Right lobe of liver (tissue), 6 donors: Measurements from ENCODE around the gene RGS3. TPM values are rescaled to one million over a fixed set of nuclear protein-coding genes. Genes with fewer than 3 reads are reported as not detected.

Experiments
- ATAC-seq, 4 donors: fragments of 200-7000 bp; cut with Tn5 transposase; one replicate each; pipeline ENCODE4 v1.9.1; 2020; ENCODE audit warnings: mild to moderate bottlenecking in 4 of 4, moderate library complexity in 4 of 4
- DNase-seq, 3 donors: peaks; one replicate each; pipeline ENCODE4 v3.0.0-alpha.2; 2020
- H3K27ac ChIP-seq, 3 donors: fragments of 200-600 bp; one replicate each; pipeline ENCODE4 v1.8.0; 2022
- H3K27me3 ChIP-seq, 2 donors: fragments of 200-600 bp; one replicate each; pipeline ENCODE4 v1.8.0; 2022
- H3K36me3 ChIP-seq, 4 donors: fragments of 200-600 bp; sonication (generic) in 1 of 4; one replicate each; pipeline versions ENCODE4 v1.5.1 to v1.8.0; 2017 to 2022; ENCODE audit warnings: control low read depth in 1 of 4
- H3K4me1 ChIP-seq, 4 donors: fragments of 200-600 bp; sonication (generic) in 1 of 4; one replicate each; pipeline versions ENCODE4 v1.5.1 to v1.8.0; 2017 to 2022; ENCODE audit warnings: control low read depth in 1 of 4
- H3K4me3 ChIP-seq, 3 donors: fragments of 200-600 bp; one replicate each; pipeline ENCODE4 v1.8.0; 2022
- H3K9me3 ChIP-seq, 4 donors: fragments of 200-600 bp; sonication (generic) in 1 of 4; one replicate each; pipeline versions ENCODE4 v1.5.1 to v1.8.0; 2017 to 2022; ENCODE audit warnings: control low read depth in 1 of 4
- CTCF ChIP-seq, 4 donors: fragments of 200-600 bp in 3 of 4; fragments of 450-650 bp in 1 of 4; IDR thresholded peaks; one replicate each; pipeline versions ENCODE4 v1.5.1 to v1.8.0; 2016 to 2022; ENCODE audit warnings: antibody characterized with exemption in 4 of 4, mild to moderate bottlenecking in 2 of 4
- POLR2A ChIP-seq: fragments of 450-650 bp; IDR thresholded peaks from one replicate; pipeline ENCODE4 v1.6.1; 2017; ENCODE audit warnings: antibody characterized with exemption, mild to moderate bottlenecking
- WGBS: methylation state at CpG from one replicate; pipeline ENCODE4 v1.1.6; 2018; ENCODE audit warnings: low coverage, low lambda C conversion rate; ENCODE audit not compliant: insufficient coverage; ENCODE audit errors: missing lambda C conversion rate; 5-methylcytosine and 5-hydroxymethylcytosine counted together
- intact Hi-C, 2 donors: fragments of 100-400 bp; cut with DNase I; formaldehyde crosslinking; loops; one replicate each; pipeline versions ENCODE4 v1.11.2 to v1.14.1; 2022
- total RNA-seq, 6 experiments: library from RNA; depleted of rRNA in 2 of 6; stranded (reverse); fragments of >200 nt in 2 of 6; fragmentation: NEBNext Ultra II Directional in 3 of 6; extraction: Animal tissue kit (Norgen Biotek cat#: 25700) in 3 of 6; gene quantifications; one replicate each; pipeline versions ENCODE4 v1.1.0 to v1.2.4, GENCODE V29; 2016 to 2023
- donor health status: DM: no; HTN: yes; CAD: no.
- donor health status: DM: no; HTN: no; CAD: no.
- donor health status: DM: no; HTN: no; CAD: no.
- donor health status: DM: no; HTN: yes; CAD: no.
- donor health status: DM: no; HTN: yes; CAD: no.

Gene RGS3
- total RNA-seq, 6 experiments from 2014 or later, result 19.0 to 60.3 (median 31.0) TPM

GRCh38 chr9:113623851-113624485 is 160.4 kb downstream of the RGS3 start:
- no peaks in the 10 kb centered on the region for H3K27me3 ChIP-seq
- WGBS, result 83% methylated on average over 7 of the region's 9 CpGs
- TF ChIP-seq POLR2A, result no peak
- TF ChIP-seq CTCF (IDR thresholded peaks at IDR 0.05), result no peak
- no peak overlapping the region for H3K4me3 ChIP-seq
- H3K27ac ChIP-seq, result peak overlapping the region in 1 of 3 donors; percentile 24
- no peaks in the 10 kb centered on the region for H3K9me3 ChIP-seq
- ATAC-seq (peak in 3 of 4 donors; percentile 43 to 54 (median 45)), DNase-seq (peak in 1 of 3 donors; percentile 47)
- peaks cover 0 to 45% (median 14%) of the 10 kb centered on the region in 4 donors for H3K4me1 ChIP-seq
- H3K36me3 ChIP-seq, result no peaks in the 10 kb centered on the region
- intact Hi-C loops, result no loop called here

- Histone ChIP-seq H3K27me3 (no peaks in the 10 kb centered on the region), H3K4me3 (no peak overlapping the region), H3K36me3 (no peaks in the 10 kb centered on the region), H3K4me1 (peaks cover 0 to 37% (median 10%) of the 10 kb centered on the region in 4 donors), H3K27ac (no peak overlapping the region), H3K9me3 (no peaks in the 10 kb centered on the region)
- intact Hi-C loops, result no loop called here
- WGBS, result 76% methylated on average over 6 of the region's 9 CpGs
- no peak for TF ChIP-seq POLR2A
- no peak for TF ChIP-seq CTCF (IDR thresholded peaks at IDR 0.05)
- DNase-seq (peak in 1 of 3 donors; percentile 17), ATAC-seq (no peak)
Observed at GRCh38 chr9:113624721-113625120, 161.2 kb downstream of the RGS3 start.

- TF ChIP-seq CTCF (IDR thresholded peaks at IDR 0.05) (no peak), POLR2A (no peak)
- peaks cover 0 to 30% (median 7%) of the 10 kb centered on the region in 4 donors for H3K4me1 ChIP-seq
- no peak overlapping the region for H3K27ac ChIP-seq
- intact Hi-C loops, result no loop called here
- no peak for ATAC-seq
- no peaks in the 10 kb centered on the region for H3K27me3 ChIP-seq
- H3K4me3 ChIP-seq, result no peak overlapping the region
- no CpG with 5 or more reads among the region's 8 CpGs for WGBS
- H3K9me3 ChIP-seq, result no peaks in the 10 kb centered on the region
- DNase-seq, result peak in 1 of 3 donors; percentile 28
- H3K36me3 ChIP-seq, result no peaks in the 10 kb centered on the region
Observed at GRCh38 chr9:113625486-113625885, 162.0 kb downstream of the RGS3 start.

GRCh38 chr9:113626735-113627495 is 163.4 kb downstream of the RGS3 start:
- H3K4me1 ChIP-seq, result peaks cover 0 to 17% (median 0%) of the 10 kb centered on the region in 4 donors
- TF ChIP-seq POLR2A, result no peak
- TF ChIP-seq CTCF (IDR thresholded peaks at IDR 0.05), result no peak
- ATAC-seq, result peak in 2 of 4 donors; percentile 19 to 27
- 76% methylated on average over 8 of the region's 8 CpGs for WGBS
- H3K9me3 ChIP-seq, result no peaks in the 10 kb centered on the region
- H3K27ac ChIP-seq, result no peak overlapping the region
- no peak overlapping the region for H3K4me3 ChIP-seq
- no peaks in the 10 kb centered on the region for H3K36me3 ChIP-seq
- intact Hi-C loops, result no loop called here
- DNase-seq, result peak in 1 of 3 donors; percentile 40
- no peaks in the 10 kb centered on the region for H3K27me3 ChIP-seq
